PC-3 (cell line): Measurements from ENCODE around the gene CTXN3. TPM values are rescaled to one million over a fixed set of nuclear protein-coding genes. Genes with fewer than 3 reads are reported as not detected.

Experiments
- ATAC-seq: fragments of 200-7000 bp; cut with Tn5 transposase; 2 replicates; pipeline ENCODE4 v1.9.1; 2020; ENCODE audit warnings: mild to moderate bottlenecking, moderate library complexity
- BruUV-seq: library from RNA; stranded (reverse); fragments of 400-500 nt; replicated peaks from 2 replicates; lab custom pipeline; 2021; lab: Mats Ljungman, UMichigan
- CTCF ChIA-PET: fragments of 300-600 bp; sonication (Branson Sonifier 250); formaldehyde crosslinking; loops from one replicate; lab custom pipeline; 2022; ENCODE audit warnings: antibody characterized with exemption; lab: Charles Lee
- POLR2A ChIA-PET: fragments of 300-600 bp; sonication (Branson Sonifier 250); formaldehyde crosslinking; loops from one replicate; lab custom pipeline; 2022; ENCODE audit warnings: antibody characterized with exemption; ENCODE audit not compliant: unreplicated experiment; lab: Charles Lee
- DNase-seq: peaks from one replicate; pipeline ENCODE4 v3.0.0-alpha.2; 2015
- H2AFZ ChIP-seq: fragments of 300-600 bp; sonication (generic); 2 replicates; pipeline ENCODE4 v1.6.0; 2016; ENCODE audit warnings: antibody characterized with exemption, low read length
- H3F3A ChIP-seq: fragments of 300-600 bp; sonication (generic); one replicate; pipeline ENCODE4 v1.6.0; 2017; ENCODE audit warnings: antibody characterized with exemption, low read length, control low read depth, mild to moderate bottlenecking; ENCODE audit not compliant: unreplicated experiment
- H3K27ac ChIP-seq: fragments of 300-600 bp; sonication (generic); 2 replicates; pipeline ENCODE4 v1.5.1; 2016; ENCODE audit warnings: mild to moderate bottlenecking, low read length
- H3K27me3 ChIP-seq: fragments of 300-600 bp; sonication (generic); 2 replicates; pipeline ENCODE4 v1.6.1; 2016; ENCODE audit warnings: low read length, mixed read lengths
- H3K36me3 ChIP-seq: fragments of 300-600 bp; sonication (generic); 2 replicates; pipeline ENCODE4 v1.6.1; 2016; ENCODE audit warnings: low read depth, mixed run types, low read length, mixed read lengths
- H3K4me1 ChIP-seq: fragments of 300-600 bp; sonication (generic); 2 replicates; pipeline ENCODE4 v1.5.1; 2016; ENCODE audit warnings: low read length; ENCODE audit not compliant: insufficient read depth
- H3K4me2 ChIP-seq: fragments of 300-600 bp; sonication (generic); 2 replicates; pipeline ENCODE4 v1.6.0; 2016; ENCODE audit warnings: low read length
- H3K4me3 ChIP-seq: fragments of 300-600 bp; sonication (generic); 2 replicates; pipeline ENCODE4 v1.5.1; 2016; ENCODE audit warnings: mild to moderate bottlenecking, low read length, mixed read lengths
- H3K79me2 ChIP-seq: fragments of 300-600 bp; sonication (generic); 2 replicates; pipeline ENCODE4 v1.6.1; 2017; ENCODE audit warnings: low read length, mixed read lengths
- H3K9ac ChIP-seq: fragments of 300-600 bp; sonication (generic); 2 replicates; pipeline ENCODE4 v1.6.0; 2016; ENCODE audit warnings: mild to moderate bottlenecking, low read length
- H3K9me2 ChIP-seq: fragments of 300-600 bp; sonication (generic); replicated peaks from 2 replicates; pipeline ENCODE4 v1.6.1; 2016; ENCODE audit warnings: mixed run types, low read length, mixed read lengths
- H3K9me3 ChIP-seq: fragments of 300-600 bp; sonication (generic); 2 replicates; pipeline ENCODE4 v1.6.1; 2016; ENCODE audit warnings: low read length, mixed read lengths
- H4K20me1 ChIP-seq: fragments of 300-600 bp; sonication (generic); 2 replicates; pipeline ENCODE4 v1.6.1; 2016; ENCODE audit warnings: low read length, mixed read lengths
- CTCF ChIP-seq: fragments of 300-600 bp; sonication (generic); conservative IDR thresholded peaks from 2 replicates; pipeline ENCODE4 v1.5.1; 2017; ENCODE audit warnings: antibody characterized with exemption, low read depth, mild to moderate bottlenecking, low read length
- EZH2 ChIP-seq: fragments of 300-600 bp; sonication (generic); IDR thresholded peaks from one replicate; pipeline ENCODE4 v1.6.1; 2017; ENCODE audit warnings: antibody characterized with exemption, mild to moderate bottlenecking, low read length; ENCODE audit not compliant: unreplicated experiment
- EZH2phosphoT487 ChIP-seq: fragments of 300-600 bp; sonication (generic); IDR thresholded peaks from 2 replicates; pipeline ENCODE4 v1.6.1; 2018; ENCODE audit warnings: mild to moderate bottlenecking, antibody characterized with exemption, low read length, borderline replicate concordance
- intact Hi-C: fragments of 100-400 bp; cut with micrococcal nuclease; formaldehyde crosslinking; loops from 2 replicates; pipeline ENCODE4 v1.9.0; 2023
- total RNA-seq: library from RNA; depleted of rRNA; stranded (reverse); fragments of >200 nt; gene quantifications from 2 replicates; pipeline ENCODE4 v1.2.3, GENCODE V29; 2014

The CTXN3 gene
- total RNA-seq, 1 experiment from 2014 or later: not detected

- Histone ChIP-seq H3K4me2 (no peak overlapping the region), H3F3A (no peaks in the 10 kb centered on the region), H3K36me3 (no peaks in the 10 kb centered on the region), H3K9me3 (no peaks in the 10 kb centered on the region), H3K4me3 (no peak overlapping the region), H2AFZ (no peak overlapping the region), H3K9me2 (no peaks in the 10 kb centered on the region), H3K9ac (no peak overlapping the region), H4K20me1 (no peaks in the 10 kb centered on the region), H3K79me2 (no peaks in the 10 kb centered on the region), H3K27ac (no peak overlapping the region), H3K27me3 (peaks cover 29% of the 10 kb centered on the region), H3K4me1 (no peaks in the 10 kb centered on the region)
- intact Hi-C loops: no loop called here
- POLR2A ChIA-PET: no interaction called here
- CTCF ChIA-PET: no interaction called here
- DNase-seq (no peak), ATAC-seq (no peak)
- BruUV-seq: no TSS peak
- TF ChIP-seq EZH2 (no peak), CTCF (no peak), EZH2phosphoT487 (no peak)
Observed at GRCh38 chr5:127615916-127616315, 33.0 kb upstream of the CTXN3 start.

- no peak overlapping the region for H3K9ac ChIP-seq
- no peak overlapping the region for H3K4me2 ChIP-seq
- H3K9me3 ChIP-seq: no peaks in the 10 kb centered on the region
- no peak for TF ChIP-seq CTCF
- no peak for TF ChIP-seq EZH2phosphoT487
- TF ChIP-seq EZH2: no peak
- H3K4me1 ChIP-seq: no peaks in the 10 kb centered on the region
- H3K27me3 ChIP-seq: peaks cover 68% of the 10 kb centered on the region
- ATAC-seq: no peak
- CTCF ChIA-PET: no interaction called here
- no peak overlapping the region for H3K27ac ChIP-seq
- H2AFZ ChIP-seq: no peak overlapping the region
- no peaks in the 10 kb centered on the region for H3K79me2 ChIP-seq
- POLR2A ChIA-PET: no interaction called here
- intact Hi-C loops: no loop called here
- no TSS peak for BruUV-seq
- H3K9me2 ChIP-seq: no peaks in the 10 kb centered on the region
- no peak for DNase-seq
- no peaks in the 10 kb centered on the region for H3F3A ChIP-seq
- no peaks in the 10 kb centered on the region for H4K20me1 ChIP-seq
- no peaks in the 10 kb centered on the region for H3K36me3 ChIP-seq
- H3K4me3 ChIP-seq: no peak overlapping the region
Observed at GRCh38 chr5:127619908-127620479, 28.9 kb upstream of the CTXN3 start.

GRCh38 chr5:127621601-127622325 is 27.1 kb upstream of the CTXN3 start:
- POLR2A ChIA-PET: no interaction called here

More at GRCh38 chr5:127621601-127622325, 27.1 kb upstream of the CTXN3 start:
- ATAC-seq: no peak
- no peak for DNase-seq
- H3K9ac ChIP-seq: no peak overlapping the region
- H2AFZ ChIP-seq: no peak overlapping the region
- no peaks in the 10 kb centered on the region for H3K79me2 ChIP-seq
- no peaks in the 10 kb centered on the region for H4K20me1 ChIP-seq
- BruUV-seq: no TSS peak
- H3F3A ChIP-seq: no peaks in the 10 kb centered on the region
- H3K4me1 ChIP-seq: no peaks in the 10 kb centered on the region
- H3K27ac ChIP-seq: no peak overlapping the region
- TF ChIP-seq EZH2phosphoT487 (no peak), CTCF (no peak), EZH2 (no peak)
- no peaks in the 10 kb centered on the region for H3K36me3 ChIP-seq
- no peaks in the 10 kb centered on the region for H3K9me2 ChIP-seq
- peaks cover 63% of the 10 kb centered on the region for H3K27me3 ChIP-seq
- intact Hi-C loops: no loop called here
- H3K4me2 ChIP-seq: no peak overlapping the region
- H3K4me3 ChIP-seq: no peak overlapping the region
- H3K9me3 ChIP-seq: no peaks in the 10 kb centered on the region
- CTCF ChIA-PET: no interaction called here
